GM19467 (cell line): ENCODE data around the gene ITCH.
"Not testable (repeated sequence)": the region's sequence is repeated elsewhere in the genome, so short reads cannot be mapped to it uniquely, and the experiment has no call there.

Experiments
- ATAC-seq: cut with Tn5 transposase; IDR thresholded peaks from one replicate; pipeline ENCODE4 v1.9.1; 2021; ENCODE audit warnings: mild to moderate bottlenecking, moderate library complexity; ENCODE audit not compliant: unreplicated experiment

Gene ITCH

DNA sequence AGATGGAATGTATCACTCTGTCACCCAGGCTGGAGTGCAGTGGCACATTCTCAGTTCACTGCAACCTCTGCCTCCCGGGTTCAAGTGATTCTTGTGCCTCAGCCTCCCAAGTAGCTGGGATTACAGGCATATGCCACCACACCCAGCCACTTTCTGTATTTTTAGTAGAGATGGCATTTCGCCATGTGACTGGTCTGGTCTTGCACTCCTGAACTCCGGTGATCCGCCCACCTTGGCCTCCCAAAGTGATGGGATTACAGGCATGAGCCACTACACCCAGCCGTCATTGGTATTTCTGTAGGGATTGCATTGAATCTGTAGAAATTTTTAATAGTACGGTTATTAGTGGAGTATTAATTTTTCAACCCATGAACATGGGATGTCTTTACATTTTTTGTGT is 134.5 kb downstream of the ITCH start:
- ATAC-seq, result not testable (repeated sequence)

GRCh38 chr20:34500823-34501222 is 137.8 kb downstream of the ITCH start:
- no peak for ATAC-seq

- no peak for ATAC-seq
Observed at GRCh38 chr20:34506480-34506879, 143.4 kb downstream of the ITCH start.

- ATAC-seq, result no peak
Observed at GRCh38 chr20:34507702-34508413, 144.8 kb downstream of the ITCH start.

DNA sequence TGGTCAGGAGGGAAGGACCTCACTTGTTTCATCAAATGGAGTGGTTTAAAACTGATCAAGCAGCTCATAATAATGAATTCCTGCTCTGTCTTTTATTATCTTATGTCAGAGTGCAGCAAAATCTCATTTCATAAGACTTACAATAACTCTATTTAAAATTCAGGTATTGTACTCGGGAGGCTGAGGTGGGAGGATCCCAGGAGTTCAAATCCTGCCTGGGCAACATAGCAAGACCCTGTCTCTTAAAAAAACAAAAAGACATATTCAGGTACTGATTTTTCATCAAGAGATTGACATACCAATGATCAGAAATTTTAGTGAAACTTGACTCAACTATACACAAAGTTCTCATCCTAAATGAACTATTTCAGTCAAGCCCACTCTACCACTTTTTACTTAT is 147.5 kb downstream of the ITCH start:
- ATAC-seq, result no peak

DNA sequence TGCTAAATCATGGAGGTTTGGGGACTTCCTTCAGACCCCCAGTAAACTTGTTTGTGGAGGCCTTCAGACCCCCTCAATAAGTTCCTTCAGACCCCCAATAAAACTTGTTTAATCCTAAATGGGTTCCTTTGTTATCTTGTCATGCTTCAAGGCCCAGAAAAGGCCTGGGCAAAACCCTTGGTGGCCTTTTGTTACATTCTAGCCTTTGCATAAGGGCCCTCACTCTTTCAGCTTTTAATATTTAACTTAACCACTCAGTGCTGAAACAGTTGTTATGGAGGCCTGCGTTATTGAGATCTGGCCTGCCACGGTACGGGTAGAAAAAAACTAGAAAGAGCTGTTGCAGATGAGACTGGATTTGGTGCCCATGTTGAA is 148.8 kb downstream of the ITCH start:
- no peak for ATAC-seq

- no peak for ATAC-seq
Observed at GRCh38 chr20:34512266-34512954, 149.3 kb downstream of the ITCH start.

GRCh38 chr20:34512955-34513419 is 149.9 kb downstream of the ITCH start:
- no peak for ATAC-seq

GRCh38 chr20:34514034-34514433 is 151.0 kb downstream of the ITCH start:
- not testable (repeated sequence) for ATAC-seq

DNA sequence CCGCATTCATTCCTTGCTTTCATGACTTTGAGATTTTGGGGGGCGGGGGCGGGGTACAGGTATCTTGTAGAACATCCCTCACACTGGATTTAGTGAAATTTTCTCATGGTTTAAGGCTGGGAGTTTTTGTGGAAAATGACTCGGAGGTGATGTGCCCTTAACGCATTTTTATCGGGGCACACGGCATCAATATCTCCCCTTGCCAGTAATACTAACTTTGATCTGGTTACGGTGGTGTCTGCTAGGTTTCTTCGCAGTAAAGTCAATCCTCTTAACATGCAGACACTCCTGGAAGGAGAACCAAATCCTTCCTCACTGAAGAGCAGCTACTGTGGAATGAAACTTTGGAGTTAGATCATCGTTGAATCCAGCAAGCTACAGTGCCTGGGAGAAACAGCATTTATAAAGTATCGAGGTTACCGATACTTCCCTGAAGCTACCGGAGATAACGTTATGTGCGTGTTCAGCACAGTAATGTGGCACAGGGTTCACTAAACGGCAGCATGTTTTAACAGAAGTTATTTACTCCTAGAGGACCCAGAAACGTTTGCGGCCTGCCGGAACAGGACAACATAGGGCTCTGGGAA is 151.9 kb downstream of the ITCH start:
- ATAC-seq, result no peak

- peak; percentile 43 for ATAC-seq
Observed at GRCh38 chr20:34515484-34516246, 152.6 kb downstream of the ITCH start.

DNA sequence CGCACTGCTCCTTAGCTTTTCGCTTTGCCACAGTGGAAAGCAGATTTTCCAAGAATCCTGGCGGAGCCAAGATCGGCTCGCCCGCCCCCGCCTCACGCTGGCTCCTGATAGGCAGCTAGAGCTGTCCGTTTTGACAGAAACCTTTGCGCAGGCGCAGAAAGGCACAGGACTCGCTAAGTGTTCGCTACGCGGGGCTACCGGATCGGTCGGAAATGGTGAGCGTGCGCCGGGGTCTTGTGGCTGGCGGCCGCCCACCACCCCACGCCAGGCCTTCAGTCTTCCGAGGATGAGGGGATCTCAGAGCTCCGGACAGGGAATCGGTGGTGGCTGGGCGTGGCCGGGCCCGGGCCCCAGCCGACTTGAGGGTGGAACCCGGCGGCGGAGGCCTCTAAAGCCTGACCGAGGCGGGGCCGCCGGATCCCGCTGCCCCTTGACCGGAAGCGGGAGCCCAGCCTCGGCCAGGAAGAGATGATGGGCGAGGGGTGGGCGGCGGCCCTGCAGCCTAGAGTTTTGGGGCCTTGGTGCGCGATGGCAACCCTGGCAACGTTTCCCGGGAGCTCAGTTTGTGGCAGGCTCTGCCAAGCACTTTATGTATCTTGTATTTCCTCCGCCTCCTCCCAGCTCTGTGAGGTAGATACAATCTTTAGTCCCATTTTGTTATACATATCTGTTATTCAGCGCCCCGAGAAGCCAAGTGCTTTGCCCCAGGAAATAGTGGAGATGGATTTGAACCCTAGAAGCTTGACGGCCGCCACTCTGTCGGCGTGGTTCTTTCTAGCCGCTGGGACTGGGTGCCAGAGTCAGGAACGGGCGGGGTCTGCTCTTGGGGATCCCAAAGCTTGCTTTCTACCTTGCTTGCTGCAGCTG is 153.4 kb downstream of the ITCH start, which contains the start of gene DYNLRB1:
TSS of gene DYNLRB1 (plus strand) at position 176 of the 867 bp plus-strand sequence. CDS start at position 213, 37 bp downstream.
- ATAC-seq, result peak; percentile 68

GRCh38 chr20:34517114-34517505 is 154.0 kb downstream of the ITCH start:
- no peak for ATAC-seq

GRCh38 chr20:34518863-34519262 is 155.8 kb downstream of the ITCH start:
- ATAC-seq, result not testable (repeated sequence)

- ATAC-seq, result not testable (repeated sequence)
Observed at GRCh38 chr20:34519841-34520240, 156.8 kb downstream of the ITCH start.

GRCh38 chr20:34522969-34523871 is 160.1 kb downstream of the ITCH start:
- no peak for ATAC-seq

DNA sequence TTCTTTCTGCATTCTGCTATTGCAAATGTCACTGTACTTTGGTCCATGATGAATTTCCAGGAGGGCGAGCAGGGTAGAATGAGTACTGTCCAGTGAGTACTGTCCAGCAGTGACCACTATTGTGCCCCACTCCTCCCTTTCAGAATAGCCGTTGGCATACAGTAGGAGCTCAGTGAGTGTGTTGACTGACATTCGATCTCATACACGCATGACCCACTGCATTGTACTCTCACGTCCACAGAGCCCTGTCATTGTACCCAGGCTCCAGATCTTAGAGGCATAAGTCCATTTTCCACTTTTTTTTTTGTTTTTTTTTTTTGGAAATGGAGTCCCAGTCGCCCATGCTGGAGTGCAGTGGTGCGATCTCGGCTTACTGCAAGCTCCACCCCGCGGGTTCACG is 161.4 kb downstream of the ITCH start:
- ATAC-seq, result no peak

GRCh38 chr20:34525342-34525708 is 162.3 kb downstream of the ITCH start:
- ATAC-seq, result no peak

DNA sequence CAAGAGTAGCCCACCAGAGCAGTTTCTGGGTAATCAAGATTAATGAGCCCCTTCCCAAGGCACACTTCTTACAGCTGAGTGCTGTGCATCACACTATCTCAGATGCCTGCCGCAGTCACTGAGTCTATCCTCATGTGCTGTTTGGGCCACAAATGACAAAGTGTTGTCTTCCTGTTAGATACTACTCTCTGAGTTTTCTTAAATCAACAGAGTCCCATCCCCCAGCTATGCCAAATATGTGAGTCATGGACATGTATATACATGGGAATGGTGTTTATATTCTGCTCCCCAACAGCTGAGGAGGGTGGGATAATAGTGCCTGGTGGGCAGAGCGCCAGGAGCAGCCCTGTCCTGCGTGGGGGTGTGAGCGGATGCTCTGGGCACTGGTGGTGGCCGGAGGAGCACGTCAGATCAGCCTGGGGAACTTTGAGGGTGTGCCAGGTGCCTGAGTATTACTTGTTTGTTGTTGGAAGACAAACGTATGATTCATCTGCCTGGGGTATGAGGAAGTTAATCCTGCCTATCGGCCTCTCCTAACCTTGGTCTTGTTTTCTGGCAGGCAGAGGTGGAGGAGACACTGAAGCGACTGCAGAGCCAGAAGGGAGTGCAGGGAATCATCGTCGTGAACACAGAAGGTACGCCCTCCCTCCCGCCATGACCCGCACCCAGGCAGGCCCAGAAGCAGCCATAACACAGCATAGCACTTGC is 162.8 kb downstream of the ITCH start:
- ATAC-seq, result no peak
